Skeletal muscle satellite cell (primary cell): ENCODE results near the gene PLBD2. TPM values are rescaled to one million over a fixed set of nuclear protein-coding genes. Genes with fewer than 3 reads are reported as not detected.

Experiments
- H3K27me3 ChIP-seq: 2 replicates; pipeline ENCODE4 v1.7.0; 2013; ENCODE audit warnings: low read length; ENCODE audit not compliant: control insufficient read depth, insufficient read depth
- H3K36me3 ChIP-seq: 2 replicates; pipeline ENCODE4 v1.7.0; 2013; ENCODE audit warnings: mild to moderate bottlenecking, control low read depth, low read length; ENCODE audit not compliant: insufficient read depth
- H3K4me1 ChIP-seq: 2 replicates; pipeline ENCODE4 v1.7.0; 2013; ENCODE audit warnings: low read length; ENCODE audit not compliant: control insufficient read depth, insufficient read depth
- H3K4me2 ChIP-seq: 2 replicates; pipeline ENCODE4 v1.7.0; 2013; ENCODE audit warnings: mild to moderate bottlenecking, low read length
- H3K4me3 ChIP-seq: 2 replicates; pipeline ENCODE4 v1.7.0; 2013; ENCODE audit warnings: low read length
- H3K9ac ChIP-seq: 2 replicates; pipeline ENCODE4 v1.7.0; 2013; ENCODE audit warnings: mild to moderate bottlenecking, low read depth, low read length, moderate library complexity
- H3K9me3 ChIP-seq: replicated peaks from 2 replicates; pipeline ENCODE4 v1.7.0; 2013; ENCODE audit warnings: mild to moderate bottlenecking, control low read depth, low read length
- total RNA-seq: library from RNA; depleted of rRNA; stranded (reverse); fragments of >200 nt; gene quantifications from 2 replicates; pipeline ENCODE4 v1.2.3, GENCODE V29; 2012; rRNA removed

Gene PLBD2, protein sequence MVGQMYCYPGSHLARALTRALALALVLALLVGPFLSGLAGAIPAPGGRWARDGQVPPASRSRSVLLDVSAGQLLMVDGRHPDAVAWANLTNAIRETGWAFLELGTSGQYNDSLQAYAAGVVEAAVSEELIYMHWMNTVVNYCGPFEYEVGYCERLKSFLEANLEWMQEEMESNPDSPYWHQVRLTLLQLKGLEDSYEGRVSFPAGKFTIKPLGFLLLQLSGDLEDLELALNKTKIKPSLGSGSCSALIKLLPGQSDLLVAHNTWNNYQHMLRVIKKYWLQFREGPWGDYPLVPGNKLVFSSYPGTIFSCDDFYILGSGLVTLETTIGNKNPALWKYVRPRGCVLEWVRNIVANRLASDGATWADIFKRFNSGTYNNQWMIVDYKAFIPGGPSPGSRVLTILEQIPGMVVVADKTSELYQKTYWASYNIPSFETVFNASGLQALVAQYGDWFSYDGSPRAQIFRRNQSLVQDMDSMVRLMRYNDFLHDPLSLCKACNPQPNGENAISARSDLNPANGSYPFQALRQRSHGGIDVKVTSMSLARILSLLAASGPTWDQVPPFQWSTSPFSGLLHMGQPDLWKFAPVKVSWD
- total RNA-seq: 31.7 and 39.5 TPM in 2 replicates

DNA sequence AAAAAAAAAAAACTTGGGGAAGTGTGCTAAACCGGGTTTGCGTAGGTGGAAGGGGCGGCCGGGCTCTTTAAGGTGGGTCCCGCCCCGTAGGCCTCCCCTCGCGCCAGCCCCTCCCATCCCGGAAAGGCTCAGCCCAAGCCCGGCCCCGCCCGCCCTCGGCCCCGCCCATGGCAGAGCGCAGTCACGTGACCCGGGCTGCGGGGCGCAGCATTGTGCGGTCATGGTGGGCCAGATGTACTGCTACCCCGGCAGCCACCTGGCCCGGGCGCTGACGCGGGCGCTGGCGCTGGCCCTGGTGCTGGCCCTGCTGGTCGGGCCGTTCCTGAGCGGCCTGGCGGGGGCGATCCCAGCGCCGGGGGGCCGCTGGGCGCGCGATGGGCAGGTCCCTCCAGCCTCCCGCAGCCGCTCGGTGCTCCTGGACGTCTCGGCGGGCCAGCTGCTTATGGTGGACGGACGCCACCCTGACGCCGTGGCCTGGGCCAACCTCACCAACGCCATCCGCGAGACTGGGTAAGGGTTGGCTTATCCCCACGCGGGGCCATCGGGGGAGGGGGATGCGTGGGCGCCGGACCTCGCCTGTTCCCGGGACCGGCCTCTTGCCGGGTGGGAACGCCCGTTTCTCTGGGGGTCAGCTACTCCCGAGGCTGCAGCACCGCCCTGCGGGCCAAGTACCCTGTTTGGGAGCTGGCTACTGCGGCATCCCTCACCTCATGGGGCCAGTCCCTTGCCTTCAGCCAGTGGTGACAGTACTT, at the start of gene PLBD2:
TSS of gene PLBD2 (plus strand) at position 207 of the 752 bp plus-strand sequence. CDS start at position 221, 14 bp downstream.
- Histone ChIP-seq H3K9me3 (no peaks in the 10 kb centered on the region), H3K9ac (peak within 1 kb of the TSS; percentile 87), H3K27me3 (no peaks in the 10 kb centered on the region), H3K4me3 (peak within 1 kb of the TSS; percentile 98), H3K4me1 (peaks cover 15% of the 10 kb centered on the region), H3K4me2 (peak within 1 kb of the TSS; percentile 99), H3K36me3 (no peaks in the 10 kb centered on the region)

DNA sequence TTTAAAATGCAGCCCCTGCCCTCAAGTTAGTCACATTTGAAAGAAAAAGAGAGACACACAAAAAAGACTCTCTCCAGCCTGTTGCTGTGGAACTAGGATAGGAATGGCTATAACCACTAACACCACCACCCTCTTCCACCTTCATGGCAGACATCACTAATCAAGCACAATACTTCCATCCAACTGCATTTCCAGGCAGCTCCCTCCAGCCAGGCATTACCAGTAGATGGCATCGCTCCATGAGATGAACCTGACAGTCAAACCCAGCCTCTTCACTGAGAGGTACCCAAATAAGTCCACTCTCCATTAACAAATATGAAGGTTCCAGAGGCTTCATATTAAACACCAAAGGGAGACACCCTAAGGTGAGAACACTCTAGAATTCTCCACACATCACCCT, 47.9 kb upstream of the PLBD2 start:
- Histone ChIP-seq H3K36me3 (peaks cover 9% of the 10 kb centered on the region), H3K4me2 (no peak overlapping the region), H3K27me3 (no peaks in the 10 kb centered on the region)

DNA sequence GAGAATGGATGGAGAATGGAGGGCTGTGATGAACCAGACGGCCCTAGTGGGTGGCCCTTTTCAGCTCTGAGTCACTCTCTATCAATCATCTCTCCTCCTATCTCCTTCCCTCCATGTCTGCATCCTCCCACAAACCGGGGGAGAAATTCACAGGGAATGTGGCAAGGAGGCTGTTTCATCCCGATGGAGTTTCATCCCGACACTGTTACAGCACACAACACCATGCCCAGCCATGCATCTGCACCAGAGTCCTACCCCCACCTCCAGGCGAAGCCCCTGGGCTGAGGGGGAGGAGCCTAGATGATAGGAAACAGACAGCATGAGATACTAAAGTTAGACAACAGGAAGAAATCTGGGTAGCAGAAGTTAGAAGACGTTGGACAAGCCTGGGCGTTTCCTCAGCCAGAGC, 44.3 kb upstream of the PLBD2 start:
- H3K4me3 ChIP-seq: no peak overlapping the region
- H3K9me3 ChIP-seq: no peaks in the 10 kb centered on the region
- H3K36me3 ChIP-seq: peaks cover 16% of the 10 kb centered on the region
- no peaks in the 10 kb centered on the region for H3K27me3 ChIP-seq
- no peak overlapping the region for H3K9ac ChIP-seq
- H3K4me2 ChIP-seq: no peak overlapping the region
- H3K4me1 ChIP-seq: no peaks in the 10 kb centered on the region

More for the DNA sequence above, 47.9 kb upstream of the PLBD2 start:
- Histone ChIP-seq H3K4me1 (peaks cover 6% of the 10 kb centered on the region), H3K9me3 (no peaks in the 10 kb centered on the region), H3K9ac (no peak overlapping the region), H3K4me3 (no peak overlapping the region)

DNA sequence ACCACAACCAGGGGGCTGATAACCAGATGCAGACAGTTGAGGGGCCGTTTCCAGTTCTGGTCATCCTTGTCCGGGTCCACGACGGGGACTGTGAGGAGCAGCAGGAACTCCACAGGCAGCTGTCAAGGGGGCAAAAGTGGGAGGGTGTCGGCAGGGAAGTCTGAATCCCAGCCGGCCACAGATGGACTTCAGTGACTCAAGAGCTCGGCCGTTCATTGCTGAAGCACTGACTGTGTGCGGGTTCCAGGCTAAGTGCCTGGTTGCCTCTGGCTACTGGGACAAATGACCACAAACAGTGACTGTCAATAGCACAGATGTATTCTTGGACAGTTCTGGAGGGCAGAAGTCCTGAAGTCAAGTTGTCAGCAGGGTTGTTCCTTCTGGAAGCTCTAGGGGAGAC, 43.0 kb upstream of the PLBD2 start:
- H3K36me3 ChIP-seq: peaks cover 12% of the 10 kb centered on the region
- no peaks in the 10 kb centered on the region for H3K9me3 ChIP-seq
- H3K4me1 ChIP-seq: no peaks in the 10 kb centered on the region
- no peaks in the 10 kb centered on the region for H3K27me3 ChIP-seq
- no peak overlapping the region for H3K4me2 ChIP-seq
- H3K4me3 ChIP-seq: no peak overlapping the region
- H3K9ac ChIP-seq: no peak overlapping the region

DNA sequence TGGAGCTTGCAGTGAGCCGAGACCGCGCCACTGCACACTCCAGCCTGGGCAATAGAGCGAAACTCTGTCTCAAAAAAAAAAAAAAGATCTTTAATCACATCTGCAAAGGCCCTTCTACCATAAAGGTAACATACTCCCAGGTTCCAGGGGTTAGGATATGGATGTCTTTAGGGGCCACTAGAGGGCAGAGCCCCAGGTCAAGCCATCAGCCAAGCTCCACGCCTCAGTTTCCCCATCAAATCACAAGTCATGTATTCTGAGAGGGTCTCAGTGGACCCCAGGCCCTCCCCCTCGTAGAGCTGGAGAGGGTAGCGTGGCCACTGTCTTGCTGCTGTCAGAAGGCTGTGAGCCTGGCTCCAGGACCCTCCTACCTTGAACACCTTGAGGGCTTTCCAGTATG, 42.2 kb upstream of the PLBD2 start:
- no peaks in the 10 kb centered on the region for H3K9me3 ChIP-seq
- no peaks in the 10 kb centered on the region for H3K27me3 ChIP-seq
- H3K4me3 ChIP-seq: no peak overlapping the region
- peaks cover 11% of the 10 kb centered on the region for H3K36me3 ChIP-seq
- H3K4me1 ChIP-seq: no peaks in the 10 kb centered on the region
- H3K4me2 ChIP-seq: no peak overlapping the region
- no peak overlapping the region for H3K9ac ChIP-seq

DNA sequence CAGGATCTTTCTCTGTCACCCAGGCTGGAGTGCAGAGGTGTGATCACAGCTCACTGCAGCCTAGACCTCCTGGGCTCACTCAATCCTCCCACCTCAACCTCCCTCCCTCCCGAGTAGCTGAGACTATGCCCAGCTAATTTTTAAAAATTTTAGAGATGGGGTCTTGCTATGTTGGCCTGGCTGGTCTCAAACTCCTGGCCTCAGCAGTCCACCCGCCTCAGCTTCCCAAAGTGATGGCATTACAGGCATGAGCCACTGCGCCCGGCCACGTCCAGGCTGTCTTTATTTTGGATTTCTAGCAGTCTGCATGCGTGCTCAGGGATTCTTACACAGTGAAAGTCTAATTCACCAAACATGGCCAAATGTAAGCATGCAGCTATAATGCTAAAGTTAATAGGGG, 41.3 kb upstream of the PLBD2 start:
- no peaks in the 10 kb centered on the region for H3K9me3 ChIP-seq
- H3K4me3 ChIP-seq: no peak overlapping the region
- H3K27me3 ChIP-seq: no peaks in the 10 kb centered on the region
- peaks cover 11% of the 10 kb centered on the region for H3K36me3 ChIP-seq
- H3K4me1 ChIP-seq: no peaks in the 10 kb centered on the region
- H3K4me2 ChIP-seq: no peak overlapping the region
- no peak overlapping the region for H3K9ac ChIP-seq

DNA sequence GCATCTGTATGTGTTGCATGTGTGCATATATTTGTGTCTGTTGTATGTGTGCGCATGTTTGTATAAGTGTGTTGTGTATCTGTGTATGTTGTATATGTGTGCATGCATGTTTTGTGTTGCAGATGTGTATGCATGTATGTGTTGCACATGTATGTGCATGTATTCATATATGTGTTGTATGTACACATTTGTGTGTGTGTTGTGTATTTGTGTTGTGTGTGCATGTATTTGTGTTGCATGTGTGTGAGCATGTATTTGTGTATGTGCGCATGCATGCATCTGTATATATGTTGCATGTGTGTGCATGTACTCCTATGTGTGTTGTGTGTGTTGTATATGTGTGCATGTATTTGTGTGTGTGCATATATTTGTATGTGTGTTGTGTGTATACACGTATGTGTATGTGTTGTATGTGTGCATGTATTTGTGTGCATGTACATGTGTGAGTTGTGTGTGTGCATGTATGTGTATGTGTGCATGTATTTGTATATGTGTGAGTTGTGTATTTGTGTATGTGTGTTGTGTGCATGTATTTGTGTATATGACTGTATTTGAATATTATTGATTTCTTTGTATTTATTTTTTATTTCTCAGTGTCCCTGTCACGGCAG, 40.2 kb upstream of the PLBD2 start:
- H3K36me3 ChIP-seq: peaks cover 11% of the 10 kb centered on the region
- no peaks in the 10 kb centered on the region for H3K4me1 ChIP-seq
- no peak overlapping the region for H3K4me3 ChIP-seq
- no peaks in the 10 kb centered on the region for H3K27me3 ChIP-seq
- no peak overlapping the region for H3K9ac ChIP-seq
- H3K4me2 ChIP-seq: no peak overlapping the region
- no peaks in the 10 kb centered on the region for H3K9me3 ChIP-seq

DNA sequence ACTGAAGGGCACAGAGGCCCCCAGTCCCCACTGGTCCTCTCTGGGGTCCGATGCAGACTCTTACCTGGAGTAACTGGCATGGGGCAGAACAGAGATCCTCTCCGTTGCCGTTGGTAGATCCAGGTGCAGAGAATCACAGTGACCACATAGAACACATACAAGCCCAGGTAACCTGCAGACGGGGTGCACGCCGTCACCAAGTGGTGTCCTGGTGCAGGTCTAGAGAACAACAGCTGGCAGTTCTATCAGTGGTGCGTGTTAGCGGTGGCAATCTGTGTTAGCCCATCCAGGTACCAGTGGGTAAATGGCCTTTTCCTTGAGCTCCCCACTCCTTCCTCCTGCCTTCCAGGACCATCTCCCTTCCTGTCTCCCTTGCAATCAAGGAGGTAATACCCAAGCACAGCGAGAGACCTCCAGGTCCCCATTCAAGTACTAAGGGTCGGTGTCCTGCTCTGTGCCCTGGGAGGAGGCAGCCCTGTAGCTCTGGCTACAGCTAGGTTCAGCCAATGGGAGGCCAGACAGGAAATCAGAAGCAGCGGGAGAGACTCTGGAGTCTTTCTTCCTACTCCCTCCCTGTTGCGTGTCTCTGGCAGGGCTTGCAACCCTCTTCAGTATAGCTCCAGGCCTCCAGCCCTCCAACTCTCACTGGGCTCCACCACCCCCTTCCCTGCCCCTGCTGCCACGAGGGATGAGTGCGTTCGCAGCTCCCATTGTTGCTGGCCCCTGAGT, 39.3 kb upstream of the PLBD2 start:
- Histone ChIP-seq H3K4me3 (no peak overlapping the region), H3K4me1 (no peaks in the 10 kb centered on the region), H3K9me3 (no peaks in the 10 kb centered on the region), H3K27me3 (no peaks in the 10 kb centered on the region), H3K36me3 (peaks cover 11% of the 10 kb centered on the region), H3K9ac (no peak overlapping the region), H3K4me2 (no peak overlapping the region)

DNA sequence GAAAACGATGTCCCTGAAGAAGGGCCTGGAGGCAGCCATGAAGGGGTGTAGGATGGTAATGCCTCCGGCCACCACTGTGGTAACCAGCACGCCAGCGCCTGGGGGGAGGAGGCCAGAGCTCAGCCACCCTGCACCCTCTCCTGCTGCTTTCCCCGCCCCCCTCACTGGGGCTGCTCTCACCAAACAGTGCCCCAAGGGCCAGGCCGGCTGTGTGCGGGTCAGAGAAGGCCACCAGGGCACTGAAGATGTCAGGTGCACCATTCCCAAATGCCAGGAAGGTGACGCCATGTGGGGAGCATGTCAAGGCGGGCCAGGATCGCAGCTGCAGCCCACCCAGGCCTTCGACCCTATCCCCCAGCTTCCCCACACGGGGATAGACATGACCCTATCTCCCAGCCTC, 38.0 kb upstream of the PLBD2 start:
- no peak overlapping the region for H3K4me2 ChIP-seq
- H3K9ac ChIP-seq: no peak overlapping the region
- H3K36me3 ChIP-seq: peaks cover 11% of the 10 kb centered on the region
- H3K27me3 ChIP-seq: no peaks in the 10 kb centered on the region
- no peaks in the 10 kb centered on the region for H3K4me1 ChIP-seq
- no peak overlapping the region for H3K4me3 ChIP-seq
- H3K9me3 ChIP-seq: no peaks in the 10 kb centered on the region

DNA sequence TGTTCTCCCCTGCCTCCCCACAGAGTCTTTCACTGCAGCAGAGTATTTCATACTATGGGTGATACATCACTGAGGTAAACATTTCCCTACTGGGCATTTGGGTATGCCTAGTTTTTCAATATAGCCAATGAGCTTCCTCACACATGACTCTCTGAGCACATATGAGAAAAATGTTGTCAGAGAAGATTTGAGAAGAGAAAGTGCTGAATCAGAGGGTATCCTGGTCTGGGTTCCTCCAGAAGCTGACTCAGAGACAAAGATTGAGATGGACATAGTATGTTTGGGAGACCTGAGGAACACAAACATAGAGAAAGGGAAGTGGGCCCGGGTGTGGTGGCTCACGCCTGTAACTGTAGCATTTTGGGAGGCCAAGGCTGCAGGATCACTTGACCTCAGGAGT, 36.0 kb upstream of the PLBD2 start:
- Histone ChIP-seq H3K9ac (no peak overlapping the region), H3K4me2 (no peak overlapping the region), H3K4me1 (peaks cover 6% of the 10 kb centered on the region), H3K36me3 (peaks cover 11% of the 10 kb centered on the region), H3K9me3 (no peaks in the 10 kb centered on the region), H3K27me3 (no peaks in the 10 kb centered on the region), H3K4me3 (no peak overlapping the region)

DNA sequence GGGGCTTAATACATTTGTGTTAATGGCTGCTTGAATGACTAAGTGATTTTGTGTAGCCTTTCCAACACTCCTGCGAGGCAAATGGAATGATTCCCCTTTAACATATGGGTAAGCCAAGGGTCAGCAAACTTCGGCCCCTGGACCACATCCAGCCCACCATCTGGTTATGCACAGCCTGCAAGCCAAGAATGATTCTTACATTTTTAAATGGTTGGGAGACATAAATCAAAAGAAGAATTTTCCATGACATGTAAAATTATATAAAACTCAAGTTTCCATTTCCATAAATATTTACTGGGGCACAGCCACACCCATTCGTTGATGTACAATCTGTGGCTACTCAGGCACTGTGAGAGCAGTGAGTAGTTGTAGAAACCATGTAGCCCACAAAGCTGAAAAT, 32.5 kb upstream of the PLBD2 start:
- Histone ChIP-seq H3K4me1 (peaks cover 6% of the 10 kb centered on the region), H3K4me3 (no peak overlapping the region), H3K27me3 (no peaks in the 10 kb centered on the region), H3K9me3 (no peaks in the 10 kb centered on the region), H3K36me3 (no peaks in the 10 kb centered on the region), H3K4me2 (no peak overlapping the region), H3K9ac (no peak overlapping the region)
